Activated CD8-positive, alpha-beta memory T cell treated with anti-CD3 and anti-CD28 coated beads, Interleukin-2, amount 10 ng/mL, durations not matched to agents 7 days and 5 days (primary cell): ENCODE results near the gene MLST8. TPM values are rescaled to one million over a fixed set of nuclear protein-coding genes. Genes with fewer than 3 reads are reported as not detected.

Source experiments
- ATAC-seq: fragments of 150-1000 bp; cut with Tn5 transposase; one replicate; pipeline ENCODE4 v1.10.0; 2021; ENCODE audit warnings: moderate library complexity
- CTCF ChIA-PET: fragments of 350-600 bp; sonication (Branson Sonifier 250); formaldehyde crosslinking; loops from one replicate; lab custom pipeline; 2021; ENCODE audit warnings: antibody characterized with exemption; lab: Charles Lee
- DNase-seq: peaks from one replicate; pipeline ENCODE4 v3.0.0-alpha.2; 2020
- H3K27ac Mint-ChIP-seq: one replicate; pipeline ENCODE4 v1.8.0; 2021; ENCODE audit warnings: mild to moderate bottlenecking, mixed read lengths
- H3K27me3 Mint-ChIP-seq: one replicate; pipeline ENCODE4 v1.8.0; 2021; ENCODE audit warnings: mixed read lengths
- H3K36me3 Mint-ChIP-seq: one replicate; pipeline ENCODE4 v1.8.0; 2021; ENCODE audit warnings: mild to moderate bottlenecking, mixed read lengths
- H3K4me1 Mint-ChIP-seq: one replicate; pipeline ENCODE4 v1.8.0; 2021; ENCODE audit warnings: mixed read lengths
- H3K4me3 Mint-ChIP-seq: one replicate; pipeline ENCODE4 v1.8.0; 2021; ENCODE audit warnings: mild to moderate bottlenecking, moderate library complexity, mixed read lengths
- H3K9me3 Mint-ChIP-seq: one replicate; pipeline ENCODE4 v1.8.0; 2022; ENCODE audit warnings: low read depth, mixed read lengths
- total RNA-seq, 2 experiments: library from RNA; stranded (reverse); gene quantifications; one replicate each; pipeline ENCODE4 v1.2.3, GENCODE V29; 2021

The MLST8 gene
- total RNA-seq, 2 experiments from 2014 or later, result 38.9 to 45.7 TPM

DNA sequence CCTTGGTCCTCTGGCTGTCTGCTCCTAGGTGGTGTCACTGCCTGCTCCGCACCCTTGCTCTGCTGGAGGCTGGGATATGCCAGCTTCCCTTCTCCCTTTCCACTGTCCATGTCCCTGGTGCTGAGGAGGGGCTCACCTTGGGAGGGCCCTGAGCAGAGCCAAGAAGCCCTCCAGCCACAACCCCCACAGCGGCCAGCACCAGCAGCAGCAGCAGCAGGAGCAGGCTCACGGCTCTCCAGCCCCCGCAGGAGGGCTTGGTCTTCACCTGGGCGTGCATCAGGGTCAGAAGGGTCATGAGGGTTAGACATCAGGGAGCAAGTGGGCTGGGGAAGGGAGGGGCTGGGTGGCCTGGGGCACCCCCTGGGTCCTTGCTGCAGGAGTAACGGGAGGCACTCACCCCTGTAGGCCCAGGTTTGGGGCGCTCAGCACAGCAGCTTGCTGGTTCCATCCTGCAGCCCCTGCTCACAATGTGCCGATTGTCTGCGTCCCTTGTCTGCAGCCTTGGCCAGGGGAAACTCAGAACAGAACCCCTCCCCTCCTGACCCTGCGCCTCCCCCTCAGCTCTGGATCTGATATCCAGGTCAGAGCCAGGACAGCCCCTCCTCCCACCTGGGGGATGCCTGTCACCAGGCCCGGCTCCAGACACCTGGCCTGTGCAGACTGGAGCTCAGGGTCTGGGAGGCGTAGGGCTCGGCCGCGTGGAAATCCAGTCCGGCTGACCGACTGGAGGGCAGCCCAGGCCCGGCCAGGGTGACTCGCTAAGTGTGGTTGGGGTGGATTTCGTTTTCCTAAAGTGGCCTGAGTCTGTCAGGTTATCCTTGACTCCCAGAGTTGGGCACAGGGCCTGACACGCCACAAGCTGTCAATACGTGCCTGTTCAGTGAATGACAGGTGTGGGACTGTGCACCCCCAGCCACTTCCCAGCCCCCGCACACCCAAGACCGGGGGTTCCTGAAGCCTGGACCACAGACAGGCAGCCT, 5.4 kb downstream of the MLST8 start, which contains the start of gene BRICD5:
Gene BRICD5 (minus strand): TSS at position 478 of the 980 bp plus-strand sequence. CDS start 30 bp downstream, at position 448.
- no peaks in the 10 kb centered on the region for H3K9me3 Mint-ChIP-seq
- peaks cover 33% of the 10 kb centered on the region for H3K4me1 Mint-ChIP-seq
- H3K4me3 Mint-ChIP-seq, result no peak within 1 kb of the TSS
- no peak for ATAC-seq
- peaks cover 14% of the 10 kb centered on the region for H3K36me3 Mint-ChIP-seq
- no peak for DNase-seq
- CTCF ChIA-PET, result no interaction called here
- H3K27ac Mint-ChIP-seq, result no peak within 1 kb of the TSS
- H3K27me3 Mint-ChIP-seq, result no peaks in the 10 kb centered on the region

DNA sequence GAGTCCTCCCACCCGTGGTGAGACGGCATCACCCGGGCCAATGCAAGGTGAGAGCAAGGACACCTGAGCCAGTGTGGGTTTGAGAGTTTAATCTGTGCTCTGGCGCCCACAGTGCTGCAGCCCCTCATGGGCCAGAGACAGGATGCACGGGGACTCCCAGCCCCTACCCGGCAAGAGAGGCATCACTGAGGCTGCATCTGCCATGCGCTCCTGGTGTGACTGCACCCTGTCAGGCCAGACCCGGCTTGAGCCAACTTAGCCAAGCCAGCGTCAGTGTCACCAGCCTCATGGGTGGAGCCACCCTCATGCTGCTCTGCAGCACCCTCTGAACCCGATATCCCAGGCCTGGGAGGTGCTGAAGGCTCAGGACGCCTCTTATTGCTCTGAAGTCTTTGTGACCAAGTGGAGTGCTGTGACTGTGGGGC, 6.7 kb downstream of the MLST8 start:
- CTCF ChIA-PET, result interaction anchor here (0.6 to 1.3 kb wide), 2 partner anchors 11 to 69 kb away, joined by 3 to 5 read pairs; partner anchors contain the start of gene E4F1
- ATAC-seq (no peak), DNase-seq (no peak)
- Mint-ChIP-seq H3K36me3 (peaks cover 11% of the 10 kb centered on the region), H3K4me1 (peaks cover 29% of the 10 kb centered on the region), H3K4me3 (no peak overlapping the region), H3K27ac (peak overlapping the region; percentile 16), H3K9me3 (no peaks in the 10 kb centered on the region), H3K27me3 (no peaks in the 10 kb centered on the region)

GRCh38 chr16:2212362-2213324, 7.4 kb downstream of the MLST8 start:
- ATAC-seq (no peak), DNase-seq (no peak)
- CTCF ChIA-PET, result interaction anchor here (1.3 kb wide), 1 partner anchor 10 kb away, joined by 3 read pairs; the partner anchor contains the start of gene E4F1
- peaks cover 23% of the 10 kb centered on the region for H3K4me1 Mint-ChIP-seq
- H3K9me3 Mint-ChIP-seq, result no peaks in the 10 kb centered on the region
- peaks cover 8% of the 10 kb centered on the region for H3K36me3 Mint-ChIP-seq
- H3K27me3 Mint-ChIP-seq, result no peaks in the 10 kb centered on the region
- peak overlapping the region; percentile 76 for H3K27ac Mint-ChIP-seq
- peak overlapping the region; percentile 75 for H3K4me3 Mint-ChIP-seq

- peak overlapping the region; percentile 76 for H3K27ac Mint-ChIP-seq
- H3K27me3 Mint-ChIP-seq, result no peaks in the 10 kb centered on the region
- CTCF ChIA-PET, result interaction anchor here (0.6 to 1.4 kb wide), 6 partner anchors 8 to 74 kb away, joined by 3 to 9 read pairs (median 3); partner anchors contain the start of gene ECI1
- DNase-seq (no peak), ATAC-seq (no peak)
- H3K36me3 Mint-ChIP-seq, result peaks cover 6% of the 10 kb centered on the region
- peak overlapping the region; percentile 75 for H3K4me3 Mint-ChIP-seq
- H3K4me1 Mint-ChIP-seq, result peaks cover 22% of the 10 kb centered on the region
- H3K9me3 Mint-ChIP-seq, result no peaks in the 10 kb centered on the region
These were observed 8.8 kb downstream of the MLST8 start for GRCh38 chr16:2213817-2214718.

GRCh38 chr16:2214719-2214968, 9.4 kb downstream of the MLST8 start, which contains the start of gene PGP:
Gene PGP (minus strand): TSS chr16:2214840. CDS start chr16:2214777, 63 bp downstream.
- Mint-ChIP-seq H3K27me3 (no peaks in the 10 kb centered on the region), H3K4me1 (peaks cover 22% of the 10 kb centered on the region), H3K4me3 (peak within 1 kb of the TSS; percentile 89), H3K9me3 (no peaks in the 10 kb centered on the region), H3K27ac (peak within 1 kb of the TSS; percentile 91), H3K36me3 (peaks cover 6% of the 10 kb centered on the region)
- no peak for DNase-seq
- CTCF ChIA-PET, result interaction anchor here (0.6 to 1.6 kb wide), 9 partner anchors 8 to 74 kb away, joined by 3 to 9 read pairs (median 3); partner anchors contain the start of gene ECI1
- ATAC-seq, result peak; percentile 96

DNA sequence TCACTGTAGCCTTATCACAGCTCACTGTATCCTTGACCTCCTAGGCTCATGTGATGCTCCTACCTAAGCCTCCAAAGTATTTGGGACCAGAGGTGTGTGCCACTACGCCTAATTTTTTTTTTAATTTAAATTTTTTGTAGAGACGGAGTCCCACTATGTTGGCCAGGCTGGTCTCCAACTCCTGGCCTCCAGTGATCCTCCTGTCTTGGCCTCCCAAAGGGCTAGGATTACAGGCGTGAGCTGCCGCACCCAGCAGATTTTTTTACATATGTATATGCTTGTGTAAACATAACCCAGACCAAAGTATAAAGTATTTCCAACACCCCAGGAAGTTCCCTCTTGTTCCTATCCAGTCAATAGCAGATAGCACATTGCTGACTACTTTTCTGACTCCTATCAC, 11.1 kb downstream of the MLST8 start:
- Mint-ChIP-seq H3K27me3 (no peaks in the 10 kb centered on the region), H3K36me3 (peaks cover 6% of the 10 kb centered on the region), H3K27ac (peak overlapping the region; percentile 57), H3K9me3 (no peaks in the 10 kb centered on the region), H3K4me3 (peak overlapping the region; percentile 36), H3K4me1 (peaks cover 22% of the 10 kb centered on the region)
- CTCF ChIA-PET, result interaction anchor here (1.2 to 1.6 kb wide), 2 partner anchors 10 to 35 kb away, joined by 3 to 5 read pairs; partner anchors contain the start of gene ECI1
- ATAC-seq, result no peak
- no peak for DNase-seq

- H3K4me3 Mint-ChIP-seq, result peak within 1 kb of the TSS; percentile 78
- no peaks in the 10 kb centered on the region for H3K9me3 Mint-ChIP-seq
- no peaks in the 10 kb centered on the region for H3K27me3 Mint-ChIP-seq
- DNase-seq (peak; percentile 100), ATAC-seq (peak; percentile 97)
- CTCF ChIA-PET, result interaction anchor here (1.0 to 1.4 kb wide), 4 partner anchors 9 to 117 kb away, joined by 3 to 4 read pairs (median 3); partner anchors contain the start of genes ABCA3 and PGP
- H3K4me1 Mint-ChIP-seq, result peaks cover 22% of the 10 kb centered on the region
- H3K36me3 Mint-ChIP-seq, result no peaks in the 10 kb centered on the region
- H3K27ac Mint-ChIP-seq, result peak within 1 kb of the TSS; percentile 76
These were observed 18.1 kb downstream of the MLST8 start, which contains the start of gene E4F1 for GRCh38 chr16:2223221-2223941. Gene E4F1 (plus strand): TSS chr16:2223591. CDS start chr16:2223614, 23 bp downstream.

- CTCF ChIA-PET, result interaction anchor here (1.4 kb wide), 1 partner anchor 116 kb away, joined by 3 read pairs; the partner anchor contains the start of gene ABCA3
- peak; percentile 65 for DNase-seq
- ATAC-seq, result peak; percentile 25
- H3K27me3 Mint-ChIP-seq, result no peaks in the 10 kb centered on the region
- peak overlapping the region; percentile 78 for H3K4me3 Mint-ChIP-seq
- H3K4me1 Mint-ChIP-seq, result peaks cover 22% of the 10 kb centered on the region
- peak overlapping the region; percentile 76 for H3K27ac Mint-ChIP-seq
- no peaks in the 10 kb centered on the region for H3K36me3 Mint-ChIP-seq
- no peaks in the 10 kb centered on the region for H3K9me3 Mint-ChIP-seq
These were observed 18.8 kb downstream of the MLST8 start for GRCh38 chr16:2223942-2224486.

DNA sequence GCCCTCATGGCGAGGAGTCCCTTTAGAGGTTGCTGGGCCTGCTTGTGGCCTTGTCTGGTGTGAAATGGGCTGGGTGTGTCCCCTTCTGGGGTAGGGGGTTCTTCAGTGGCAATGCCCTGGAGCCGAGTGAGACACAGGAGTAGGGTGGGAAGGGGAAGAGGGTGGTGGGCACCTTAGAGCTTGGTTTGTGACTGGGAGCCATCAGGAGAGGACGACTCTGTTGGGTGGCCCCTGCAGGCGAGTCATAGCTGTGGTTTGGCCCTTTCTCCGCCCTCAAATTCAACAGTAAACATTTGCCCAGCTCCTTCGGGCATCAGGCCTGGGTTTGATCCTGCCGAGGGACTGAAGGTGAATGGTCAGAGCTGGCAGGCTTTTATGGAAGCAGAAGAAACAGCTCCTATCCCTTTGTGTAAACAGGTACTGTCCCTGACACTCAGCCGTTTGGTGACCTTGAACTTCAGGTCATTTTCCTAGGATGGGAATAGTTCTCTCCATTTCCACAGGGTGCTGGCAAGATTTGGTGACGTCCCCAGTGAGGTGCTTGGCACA, 21.1 kb downstream of the MLST8 start:
- ATAC-seq (no peak), DNase-seq (no peak)
- CTCF ChIA-PET, result interaction anchor here (0.7 to 2.6 kb wide), 3 partner anchors 21 to 128 kb away, joined by 3 to 18 read pairs (median 4); partner anchors contain the start of genes ECI1 and MLST8
- Mint-ChIP-seq H3K27me3 (no peaks in the 10 kb centered on the region), H3K36me3 (no peaks in the 10 kb centered on the region), H3K4me1 (peaks cover 22% of the 10 kb centered on the region), H3K9me3 (no peaks in the 10 kb centered on the region), H3K27ac (peak overlapping the region; percentile 36), H3K4me3 (no peak overlapping the region)

GRCh38 chr16:2226918-2227317, 21.7 kb downstream of the MLST8 start:
- ATAC-seq, result no peak
- Mint-ChIP-seq H3K4me3 (no peak overlapping the region), H3K27me3 (no peaks in the 10 kb centered on the region), H3K4me1 (peaks cover 22% of the 10 kb centered on the region), H3K9me3 (no peaks in the 10 kb centered on the region), H3K36me3 (no peaks in the 10 kb centered on the region), H3K27ac (peak overlapping the region; percentile 6)
- no peak for DNase-seq
- CTCF ChIA-PET, result interaction anchor here (1.3 to 2.6 kb wide), 2 partner anchors 22 to 24 kb away, joined by 4 to 18 read pairs; partner anchors contain the start of genes ECI1 and MLST8
